HCT116 (cell line): ENCODE results near the gene SRSF3. TPM values are rescaled to one million over a fixed set of nuclear protein-coding genes. Genes with fewer than 3 reads are reported as not detected.

Source experiments
- ATAC-seq: fragments of 200-7000 bp; cut with Tn5 transposase; 2 replicates; pipeline ENCODE4 v1.9.1; 2020; ENCODE audit warnings: mild to moderate bottlenecking, moderate library complexity
- BruUV-seq: library from RNA; stranded (reverse); fragments of 400-500 nt; replicated peaks from 2 replicates; lab custom pipeline; 2021; lab: Mats Ljungman, UMichigan
- CTCF ChIA-PET: fragments of 300-600 bp; sonication (Branson Sonifier 250); formaldehyde crosslinking; loops from one replicate; lab custom pipeline; 2021; ENCODE audit warnings: antibody characterized with exemption; lab: Charles Lee
- POLR2A ChIA-PET: fragments of 300-600, 350-600 bp; sonication (Branson Sonifier 250); formaldehyde crosslinking; loops from one replicate; lab custom pipeline; 2021; ENCODE audit warnings: antibody characterized with exemption; lab: Charles Lee
- RAD21 ChIA-PET, 2 experiments: fragments of 300-600 bp; sonication (Branson Sonifier 250); formaldehyde crosslinking; loops; one replicate each; lab custom pipeline; 2023; ENCODE audit warnings: low total read pairs in 2 of 2; ENCODE audit not compliant: uncharacterized antibody in 2 of 2, unreplicated experiment in 2 of 2, low non-redundant PET in 1 of 2; lab: Charles Lee
- DNase-seq: peaks from one replicate; pipeline ENCODE4 v3.0.0-alpha.2; 2010; ENCODE audit warnings: low read depth, low spot score
- H2AFZ ChIP-seq: fragments of 200-600 bp; shearing (Covaris generic), sonication (generic); 2 replicates; pipeline ENCODE4 v1.6.1; 2017; ENCODE audit warnings: low read depth, mixed run types, mixed read lengths, antibody characterized with exemption, low read length; ENCODE audit not compliant: poor library complexity, severe bottlenecking
- H3K27ac ChIP-seq: 2 replicates; pipeline ENCODE4 v1.5.1; 2012; ENCODE audit warnings: low read depth, low read length
- H3K27me3 ChIP-seq: fragments of 200-600 bp; sonication (generic); 2 replicates; pipeline ENCODE4 v1.6.1; 2016; ENCODE audit warnings: mixed run types, low read length, mixed read lengths; ENCODE audit not compliant: insufficient read depth
- H3K36me3 ChIP-seq, 2 experiments: fragments of 200-500 bp in 1 of 2; fragments of 200-600 bp in 1 of 2; sonication (Bioruptor generic) in 1 of 2; sonication (generic) in 1 of 2; 2 replicates each; pipeline versions ENCODE4 v1.5.1 to v1.6.1; 2014 to 2016; ENCODE audit warnings: low read length in 2 of 2, inconsistent platforms in 1 of 2, mixed read lengths in 1 of 2, mixed run types in 1 of 2; ENCODE audit not compliant: insufficient read depth in 2 of 2, control insufficient read depth in 1 of 2
- H3K4me1 ChIP-seq, 2 experiments: fragments of 200-600 bp in 1 of 2; sonication (generic) in 1 of 2; 2 replicates each; pipeline versions ENCODE4 v1.5.1 to v1.6.1; 2012 to 2017; ENCODE audit warnings: low read length in 2 of 2, inconsistent platforms in 1 of 2, mild to moderate bottlenecking in 1 of 2, mixed read lengths in 1 of 2, mixed run types in 1 of 2, moderate library complexity in 1 of 2; ENCODE audit not compliant: insufficient read depth in 2 of 2, control insufficient read depth in 1 of 2
- H3K4me2 ChIP-seq: fragments of 200-600 bp; sonication (generic); 2 replicates; pipeline ENCODE4 v1.6.1; 2017; ENCODE audit warnings: mixed run types, low read length, mixed read lengths
- H3K4me3 ChIP-seq, 2 experiments: fragments of 200-600 bp in 1 of 2; sonication (generic) in 1 of 2; replicated peaks in 1 of 2; 2 replicates each; pipeline ENCODE4 v1.5.1; 2011 to 2016; ENCODE audit warnings: low read length in 2 of 2, control low read depth in 1 of 2, low read depth in 1 of 2, mild to moderate bottlenecking in 1 of 2, mixed read lengths in 1 of 2, mixed run types in 1 of 2
- H3K79me2 ChIP-seq: fragments of 200-600 bp; sonication (generic); 2 replicates; pipeline ENCODE4 v1.6.1; 2017; ENCODE audit warnings: mild to moderate bottlenecking, mixed run types, low read length, moderate library complexity, mixed read lengths; ENCODE audit not compliant: insufficient read depth
- H3K9ac ChIP-seq: fragments of 200-600 bp; sonication (generic); 2 replicates; pipeline ENCODE4 v1.6.1; 2016; ENCODE audit warnings: low read length, mixed read lengths
- H3K9me2 ChIP-seq: fragments of 200-600 bp; sonication (generic), shearing (Covaris generic); 2 replicates; pipeline ENCODE4 v1.6.1; 2017; ENCODE audit warnings: mixed run types, mild to moderate bottlenecking, moderate library complexity; ENCODE audit not compliant: insufficient read depth
- H3K9me3 ChIP-seq, 2 experiments: fragments of 200-500 bp in 1 of 2; fragments of 200-600 bp in 1 of 2; sonication (Bioruptor generic) in 1 of 2; sonication (generic) in 1 of 2; 2 replicates each; pipeline ENCODE4 v1.6.1; 2014 to 2017; ENCODE audit warnings: low read length in 2 of 2, mixed read lengths in 2 of 2, inconsistent platforms in 1 of 2, low read depth in 1 of 2, mild to moderate bottlenecking in 1 of 2, mixed run types in 1 of 2, moderate library complexity in 1 of 2; ENCODE audit not compliant: control insufficient read depth in 1 of 2, insufficient read depth in 1 of 2
- H4K20me1 ChIP-seq: fragments of 200-600 bp; sonication (generic), shearing (Covaris generic); 2 replicates; pipeline ENCODE4 v1.6.1; 2017; ENCODE audit warnings: mixed run types, mild to moderate bottlenecking, moderate library complexity; ENCODE audit not compliant: insufficient read depth
- CBX3 ChIP-seq: IDR thresholded peaks from 2 replicates; pipeline ENCODE4 v1.6.1; 2012; ENCODE audit warnings: low read depth
- CEBPB ChIP-seq: IDR thresholded peaks from 2 replicates; pipeline ENCODE4 v1.6.1; 2012; ENCODE audit warnings: low read depth
- EGR1 ChIP-seq: IDR thresholded peaks from 2 replicates; pipeline ENCODE4 v1.6.1; 2012; ENCODE audit warnings: low read depth
- EZH2 ChIP-seq: fragments of 200-600 bp; sonication (generic); IDR thresholded peaks from 2 replicates; pipeline ENCODE4 v1.6.1; 2017; ENCODE audit warnings: antibody characterized with exemption, mixed run types
- EZH2phosphoT487 ChIP-seq: fragments of 200-600 bp; IDR thresholded peaks from 2 replicates; pipeline ENCODE4 v1.6.1; 2018; ENCODE audit warnings: antibody characterized with exemption, borderline replicate concordance
- FOSL1 ChIP-seq: IDR thresholded peaks from 2 replicates; pipeline ENCODE4 v1.6.1; 2012; ENCODE audit warnings: low read depth
- JUND ChIP-seq: IDR thresholded peaks from 2 replicates; pipeline ENCODE4 v1.6.1; 2012
- MAX ChIP-seq: IDR thresholded peaks from 2 replicates; pipeline ENCODE4 v1.6.1; 2012
- POLR2A ChIP-seq: IDR thresholded peaks from 2 replicates; pipeline ENCODE4 v1.7.0; 2011; ENCODE audit warnings: borderline replicate concordance; ENCODE audit not compliant: insufficient read depth, insufficient read length; ENCODE audit errors: extremely low read depth
- RAD21 ChIP-seq: IDR thresholded peaks from 2 replicates; pipeline ENCODE4 v1.6.1; 2012; ENCODE audit warnings: low read depth, mild to moderate bottlenecking
- SIN3A ChIP-seq: IDR thresholded peaks from 2 replicates; pipeline ENCODE4 v1.6.1; 2012; ENCODE audit warnings: low read depth
- SP1 ChIP-seq: IDR thresholded peaks from 2 replicates; pipeline ENCODE4 v1.6.1; 2012; ENCODE audit warnings: low read depth
- SRF ChIP-seq: IDR thresholded peaks from 2 replicates; pipeline ENCODE4 v1.6.1; 2012; ENCODE audit warnings: low read depth
- TCF7L2 ChIP-seq: IDR thresholded peaks from 2 replicates; pipeline ENCODE4 v1.7.0; 2011; ENCODE audit warnings: borderline replicate concordance, inconsistent platforms; ENCODE audit not compliant: insufficient read depth, insufficient read length; ENCODE audit errors: extremely low read depth
- YY1 ChIP-seq: IDR thresholded peaks from 2 replicates; pipeline ENCODE4 v1.6.1; 2011; ENCODE audit warnings: low read length, low read depth, moderate library complexity, mild to moderate bottlenecking; ENCODE audit not compliant: insufficient replicate concordance; ENCODE audit errors: extremely low read depth
- ZFX ChIP-seq: fragments of 450-650 bp; IDR thresholded peaks from 2 replicates; pipeline ENCODE4 v1.6.1; 2017
- ZNF274 ChIP-seq: fragments of 200-500 bp; sonication (Bioruptor generic); IDR thresholded peaks from 2 replicates; pipeline ENCODE4 v1.6.1; 2014; ENCODE audit warnings: mild to moderate bottlenecking, low read depth, low read length, inconsistent platforms
- intact Hi-C: fragments of 100-400 bp; cut with micrococcal nuclease; formaldehyde crosslinking; loops from 2 replicates; pipeline ENCODE4 v1.10.0; 2022
- total RNA-seq: library from RNA; stranded (reverse); gene quantifications from one replicate; pipeline ENCODE4 v1.2.1, GENCODE V29; 2021; ENCODE audit not compliant: unreplicated experiment

Gene SRSF3
- total RNA-seq, 1 experiment from 2014 or later, result 362 TPM

- Histone ChIP-seq H3K27me3 (no peaks in the 10 kb centered on the region), H3K4me3 (no peak overlapping the region), H3K9me3 (no peaks in the 10 kb centered on the region), H3K4me1 (peaks cover 9 to 19% of the 10 kb centered on the region in 2 experiments; a peak in 3 of 4 replicates), H3K27ac (no peak overlapping the region), H3K9ac (no peak overlapping the region), H3K9me2 (no peaks in the 10 kb centered on the region), H3K36me3 (peaks cover 5% of the 10 kb centered on the region in 2 experiments; a peak in 2 of 4 replicates), H3K4me2 (no peak overlapping the region), H2AFZ (no peak overlapping the region), H3K79me2 (peaks cover 25% of the 10 kb centered on the region), H4K20me1 (no peaks in the 10 kb centered on the region)
- no TSS peak for BruUV-seq
- ATAC-seq (no peak), DNase-seq (no peak)
- TF ChIP-seq EGR1 (no peak), JUND (no peak), SIN3A (no peak), CEBPB (no peak), SRF (no peak), MAX (no peak), CBX3 (no peak)
- intact Hi-C loops, result no loop called here
- POLR2A ChIA-PET, result interaction anchor here (0.7 kb wide), 1 partner anchor 260 kb away, joined by 3 read pairs; no protein-coding TSS in a partner anchor
- RAD21 ChIA-PET, result no interaction called here
- CTCF ChIA-PET, result no interaction called here
These were observed 45.8 kb upstream of the SRSF3 start for GRCh38 chr6:36548401-36548743.

- intact Hi-C loops, result no loop called here
- no peaks in the 10 kb centered on the region for H3K9me3 ChIP-seq
- POLR2A ChIA-PET, result no interaction called here
- no peaks in the 10 kb centered on the region for H3K36me3 ChIP-seq
- ATAC-seq (no peak), DNase-seq (no peak)
- TF ChIP-seq ZFX (no peak), SIN3A (no peak), SP1 (no peak), JUND (no peak), RAD21 (no peak), CBX3 (no peak), EZH2phosphoT487 (no peak), MAX (no peak), EZH2 (no peak), TCF7L2 (no peak), POLR2A (no peak), CEBPB (no peak), ZNF274 (no peak), FOSL1 (no peak), SRF (no peak), EGR1 (no peak), YY1 (no peak)
- no peak overlapping the region for H3K27ac ChIP-seq
- no peak overlapping the region for H3K4me2 ChIP-seq
- no peak overlapping the region for H3K9ac ChIP-seq
- CTCF ChIA-PET, result no interaction called here
- no TSS peak for BruUV-seq
- H3K79me2 ChIP-seq, result peaks cover 15% of the 10 kb centered on the region
- no peak overlapping the region for H3K4me3 ChIP-seq
- no peaks in the 10 kb centered on the region for H4K20me1 ChIP-seq
- H3K9me2 ChIP-seq, result no peaks in the 10 kb centered on the region
- RAD21 ChIA-PET, result no interaction called here
- peaks cover 9 to 19% of the 10 kb centered on the region in 2 experiments; a peak in 3 of 4 replicates for H3K4me1 ChIP-seq
- H2AFZ ChIP-seq, result no peak overlapping the region
- H3K27me3 ChIP-seq, result no peaks in the 10 kb centered on the region
These were observed 43.6 kb upstream of the SRSF3 start for GRCh38 chr6:36550473-36551000.
